Tibial nerve (tissue), 4 donors: ENCODE data around the gene NDUFC2.

Experiments used
- EP300 ChIP-seq, 2 donors: sonication (generic); formaldehyde crosslinking; IDR thresholded peaks; one replicate each; pipeline ENCODE4 v1.6.1; 2017; ENCODE audit warnings: antibody characterized with exemption in 2 of 2, mild to moderate bottlenecking in 1 of 2
- TF ChIP-seq, protein P1 (sequence below), 5 experiments: fragments of 200-600 bp in 3 of 5; fragments of 450-650 bp in 2 of 5; sonication (generic) in 3 of 5; IDR thresholded peaks; one replicate each; pipeline ENCODE4 v1.5.1; 2016 to 2019; ENCODE audit warnings: antibody characterized with exemption in 5 of 5, mild to moderate bottlenecking in 3 of 5, moderate library complexity in 2 of 5

DNA sequence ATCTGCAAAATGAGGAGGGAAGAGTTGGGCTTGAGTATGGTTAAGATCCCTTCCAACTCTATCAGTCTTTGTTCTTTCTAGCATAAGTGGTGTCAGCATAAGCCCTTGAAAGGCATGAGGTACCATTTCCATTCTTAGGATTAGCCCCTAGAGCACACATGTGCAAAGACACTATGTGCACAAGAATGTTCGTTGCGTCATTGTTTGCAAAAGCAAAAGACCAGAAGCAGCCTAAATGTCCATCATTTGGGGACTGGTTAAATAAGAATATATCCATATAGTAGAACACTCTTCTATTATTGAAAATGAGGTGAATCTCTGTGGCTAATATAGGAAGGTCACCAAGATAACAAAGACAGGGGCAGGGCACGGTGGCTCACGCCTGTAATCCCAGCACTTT, 46.6 kb downstream of the NDUFC2 start:
- no peak for TF ChIP-seq EP300 (IDR thresholded peaks at IDR 0.05)
- TF ChIP-seq, protein P1, sequence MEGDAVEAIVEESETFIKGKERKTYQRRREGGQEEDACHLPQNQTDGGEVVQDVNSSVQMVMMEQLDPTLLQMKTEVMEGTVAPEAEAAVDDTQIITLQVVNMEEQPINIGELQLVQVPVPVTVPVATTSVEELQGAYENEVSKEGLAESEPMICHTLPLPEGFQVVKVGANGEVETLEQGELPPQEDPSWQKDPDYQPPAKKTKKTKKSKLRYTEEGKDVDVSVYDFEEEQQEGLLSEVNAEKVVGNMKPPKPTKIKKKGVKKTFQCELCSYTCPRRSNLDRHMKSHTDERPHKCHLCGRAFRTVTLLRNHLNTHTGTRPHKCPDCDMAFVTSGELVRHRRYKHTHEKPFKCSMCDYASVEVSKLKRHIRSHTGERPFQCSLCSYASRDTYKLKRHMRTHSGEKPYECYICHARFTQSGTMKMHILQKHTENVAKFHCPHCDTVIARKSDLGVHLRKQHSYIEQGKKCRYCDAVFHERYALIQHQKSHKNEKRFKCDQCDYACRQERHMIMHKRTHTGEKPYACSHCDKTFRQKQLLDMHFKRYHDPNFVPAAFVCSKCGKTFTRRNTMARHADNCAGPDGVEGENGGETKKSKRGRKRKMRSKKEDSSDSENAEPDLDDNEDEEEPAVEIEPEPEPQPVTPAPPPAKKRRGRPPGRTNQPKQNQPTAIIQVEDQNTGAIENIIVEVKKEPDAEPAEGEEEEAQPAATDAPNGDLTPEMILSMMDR (IDR thresholded peaks at IDR 0.05): no peak
